SK-N-SH (cell line): ENCODE measurements around the gene HUWE1. TPM values are rescaled to one million over a fixed set of nuclear protein-coding genes. Genes with fewer than 3 reads are reported as not detected.

ENCODE experiments used
- CTCF ChIA-PET: fragments of 300-600, 350-600 bp; formaldehyde crosslinking; extraction: SDS; loops from one replicate; lab custom pipeline; 2021; lab: Yijun Ruan, JAX
- POLR2A ChIA-PET: fragments of 350-600 bp; sonication (Branson Sonifier 250); formaldehyde crosslinking; extraction: SDS; loops from one replicate; lab custom pipeline; 2020; ENCODE audit warnings: antibody characterized with exemption, inconsistent platforms; lab: Yijun Ruan, JAX
- DNase-seq: peaks from one replicate; pipeline ENCODE4 v3.0.0; 2012
- H2AFZ ChIP-seq: fragments of 200-600 bp; sonication (generic); 2 replicates; pipeline ENCODE4 v1.8.1; 2016; ENCODE audit warnings: antibody characterized with exemption, mild to moderate bottlenecking, low read depth
- H3F3A ChIP-seq: fragments of 200-600 bp; sonication (generic); replicated peaks from 2 replicates; pipeline ENCODE3; 2016; ENCODE audit warnings: antibody characterized with exemption, mild to moderate bottlenecking; ENCODE audit not compliant: insufficient read depth
- H3K27ac ChIP-seq, 2 experiments: fragments of 200-500 bp in 1 of 2; fragments of 200-600 bp in 1 of 2; sonication (Bioruptor generic) in 1 of 2; sonication (generic), shearing (Covaris generic) in 1 of 2; 2 replicates each; pipeline versions ENCODE4 v1.5.1 to v1.6.1; 2014 to 2016; ENCODE audit warnings: low read depth in 2 of 2, inconsistent platforms in 1 of 2, low read length in 1 of 2, mild to moderate bottlenecking in 1 of 2, mixed read lengths in 1 of 2
- H3K27me3 ChIP-seq: fragments of 200-600 bp; sonication (generic), shearing (Covaris generic); 2 replicates; pipeline ENCODE4 v1.6.1; 2016; ENCODE audit warnings: mixed run types; ENCODE audit not compliant: insufficient read depth
- H3K36me3 ChIP-seq, 2 experiments: fragments of 200-500 bp in 1 of 2; fragments of 200-600 bp in 1 of 2; sonication (Bioruptor generic) in 1 of 2; sonication (generic) in 1 of 2; replicated peaks in 1 of 2; 2 replicates each; pipeline versions ENCODE3 to v1.5.1; 2014 to 2016; ENCODE audit warnings: low read length in 1 of 2, mild to moderate bottlenecking in 1 of 2; ENCODE audit not compliant: insufficient read depth in 2 of 2, control insufficient read depth in 1 of 2
- H3K4me1 ChIP-seq, 2 experiments: fragments of 200-500 bp in 1 of 2; fragments of 200-600 bp in 1 of 2; sonication (Bioruptor generic) in 1 of 2; sonication (generic), shearing (Covaris generic) in 1 of 2; 2 replicates each; pipeline versions ENCODE4 v1.5.1 to v1.6.1; 2014 to 2016; ENCODE audit warnings: low read depth in 1 of 2, low read length in 1 of 2, mixed run types in 1 of 2; ENCODE audit not compliant: insufficient read depth in 2 of 2, control insufficient read depth in 1 of 2
- H3K4me2 ChIP-seq: fragments of 200-600 bp; sonication (generic), shearing (Covaris generic); 2 replicates; pipeline ENCODE4 v1.6.1; 2017; ENCODE audit warnings: mixed run types
- H3K4me3 ChIP-seq, 2 experiments: fragments of 200-500 bp in 1 of 2; fragments of 200-600 bp in 1 of 2; sonication (Bioruptor generic) in 1 of 2; sonication (generic), shearing (Covaris generic) in 1 of 2; 2 replicates each; pipeline versions ENCODE4 v1.5.1 to v1.8.1; 2014 to 2016; ENCODE audit warnings: low read depth in 2 of 2, inconsistent platforms in 1 of 2, low read length in 1 of 2, mild to moderate bottlenecking in 1 of 2, mixed read lengths in 1 of 2, moderate library complexity in 1 of 2
- H3K79me2 ChIP-seq: fragments of 200-600 bp; sonication (generic); 2 replicates; pipeline ENCODE4 v1.8.1; 2017; ENCODE audit warnings: mild to moderate bottlenecking; ENCODE audit not compliant: insufficient read depth
- H3K9ac ChIP-seq: fragments of 200-600 bp; sonication (generic); 2 replicates; pipeline ENCODE4 v1.6.1; 2017; ENCODE audit warnings: mixed run types
- H3K9me2 ChIP-seq: fragments of 200-600 bp; sonication (generic); 2 replicates; pipeline ENCODE4 v1.6.1; 2017; ENCODE audit warnings: mixed run types
- H3K9me3 ChIP-seq: fragments of 200-600 bp; sonication (generic); 2 replicates; pipeline ENCODE4 v1.6.1; 2017; ENCODE audit warnings: mixed run types, mild to moderate bottlenecking, moderate library complexity
- H4K20me1 ChIP-seq: fragments of 200-600 bp; sonication (generic); 2 replicates; pipeline ENCODE4 v1.6.1; 2017; ENCODE audit warnings: mild to moderate bottlenecking, mixed run types; ENCODE audit not compliant: insufficient read depth
- CHD2 ChIP-seq: fragments of 150-350 bp; IDR thresholded peaks from 2 replicates; pipeline ENCODE4 v1.6.1; 2018; ENCODE audit warnings: low read length; ENCODE audit not compliant: partially characterized antibody
- ELF1 ChIP-seq: IDR thresholded peaks from 2 replicates; pipeline ENCODE4 v1.4.0; 2012
- FOXM1 ChIP-seq: IDR thresholded peaks from 2 replicates; pipeline ENCODE4 v1.4.0; 2012; ENCODE audit warnings: low read depth, mild to moderate bottlenecking
- GATA2 ChIP-seq: sonication (generic); formaldehyde crosslinking; IDR thresholded peaks from 2 replicates; pipeline ENCODE4 v1.5.0; 2020; ENCODE audit warnings: mild to moderate bottlenecking, missing genetic modification reagents
- IRF3 ChIP-seq: fragments of 150-350 bp; IDR thresholded peaks from 2 replicates; pipeline ENCODE4 v1.6.1; 2016; ENCODE audit warnings: mild to moderate bottlenecking, low read depth, low read length
- MEF2A ChIP-seq: IDR thresholded peaks from 2 replicates; pipeline ENCODE4 v1.4.0; 2012; ENCODE audit warnings: low read depth, borderline replicate concordance
- MXI1 ChIP-seq: IDR thresholded peaks from 2 replicates; pipeline ENCODE4 v1.6.1; 2012; ENCODE audit warnings: mild to moderate bottlenecking, low read depth, low read length, improper control_type of control experiment
- NFIC ChIP-seq: IDR thresholded peaks from 2 replicates; pipeline ENCODE4 v1.4.0; 2012; ENCODE audit warnings: borderline replicate concordance
- NRF1 ChIP-seq: IDR thresholded peaks from 2 replicates; pipeline ENCODE4 v1.6.1; 2012; ENCODE audit warnings: low read depth, mild to moderate bottlenecking, low read length
- RAD21 ChIP-seq: IDR thresholded peaks from 2 replicates; pipeline ENCODE4 v1.6.1; 2012; ENCODE audit warnings: mild to moderate bottlenecking, low read length
- RCOR1 ChIP-seq: fragments of 150-350 bp; IDR thresholded peaks from 2 replicates; pipeline ENCODE4 v1.6.1; 2017; ENCODE audit warnings: antibody characterized with exemption, low read length
- REST ChIP-seq: IDR thresholded peaks from 2 replicates; pipeline ENCODE4 v1.6.1; 2012; ENCODE audit warnings: mild to moderate bottlenecking, low read depth, low read length, moderate library complexity
- TAF1 ChIP-seq: IDR thresholded peaks from 2 replicates; pipeline ENCODE4 v1.6.1; 2012; ENCODE audit warnings: low read depth, mild to moderate bottlenecking, low read length, moderate library complexity, borderline replicate concordance
- TCF12 ChIP-seq: IDR thresholded peaks from 2 replicates; pipeline ENCODE4 v1.4.0; 2012
- WGBS: methylation state at CpG from one replicate; pipeline ENCODE4 v1.1.6; 2017; ENCODE audit warnings: low lambda C conversion rate; 5-methylcytosine and 5-hydroxymethylcytosine counted together
- polyA plus RNA-seq, 3 experiments: library from polyadenylated mRNA; depleted of rRNA; stranded (reverse); fragments of >200 nt; gene quantifications; 2 replicates each; pipeline ENCODE4 v1.2.3, GENCODE V29; 2012
- TF ChIP-seq, protein P1 (sequence below): IDR thresholded peaks from 2 replicates; pipeline ENCODE4; 2012
- TF ChIP-seq, protein P2 (sequence below): fragments of 150-350 bp; IDR thresholded peaks from 2 replicates; pipeline ENCODE4 v1.6.1; 2017; ENCODE audit warnings: antibody characterized with exemption, low read length, low read depth, borderline replicate concordance

HUWE1 gene
- polyA plus RNA-seq, 1 of the 3 experiments (the other 2 are of a cell fraction), result 43.4 TPM

GRCh38 chrX:53654376-53654775 lies 32.1 kb downstream of the HUWE1 start:
- Histone ChIP-seq H3K4me1 (no peaks in the 10 kb centered on the region), H2AFZ (no peak overlapping the region), H4K20me1 (peaks cover 63% of the 10 kb centered on the region), H3K4me3 (no peak overlapping the region), H3K9me3 (no peaks in the 10 kb centered on the region), H3K36me3 (peaks cover 13 to 35% of the 10 kb centered on the region in 2 experiments), H3F3A (no peaks in the 10 kb centered on the region), H3K4me2 (no peak overlapping the region), H3K27me3 (no peaks in the 10 kb centered on the region; the same call in 1 of the 2 replicates), H3K27ac (no peak overlapping the region), H3K9me2 (no peaks in the 10 kb centered on the region), H3K79me2 (peaks cover 90% of the 10 kb centered on the region), H3K9ac (no peak overlapping the region)
- ChIA-PET CTCF (no interaction called here), POLR2A (no interaction called here)
- 44% methylated on average over 3 of the region's 3 CpGs for WGBS
- no peak for DNase-seq
- no peak for TF ChIP-seq REST
- TF ChIP-seq RAD21, result no peak
- no peak for TF ChIP-seq TAF1
- no peak for TF ChIP-seq MXI1
- TF ChIP-seq IRF3, result no peak
- TF ChIP-seq, protein P1, sequence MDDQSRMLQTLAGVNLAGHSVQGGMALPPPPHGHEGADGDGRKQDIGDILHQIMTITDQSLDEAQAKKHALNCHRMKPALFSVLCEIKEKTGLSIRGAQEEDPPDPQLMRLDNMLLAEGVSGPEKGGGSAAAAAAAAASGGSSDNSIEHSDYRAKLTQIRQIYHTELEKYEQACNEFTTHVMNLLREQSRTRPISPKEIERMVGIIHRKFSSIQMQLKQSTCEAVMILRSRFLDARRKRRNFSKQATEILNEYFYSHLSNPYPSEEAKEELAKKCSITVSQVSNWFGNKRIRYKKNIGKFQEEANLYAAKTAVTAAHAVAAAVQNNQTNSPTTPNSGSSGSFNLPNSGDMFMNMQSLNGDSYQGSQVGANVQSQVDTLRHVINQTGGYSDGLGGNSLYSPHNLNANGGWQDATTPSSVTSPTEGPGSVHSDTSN, result no peak
- TF ChIP-seq CHD2, result no peak
- no peak for TF ChIP-seq TCF12
- no peak for TF ChIP-seq NFIC
- TF ChIP-seq NRF1, result no peak
- TF ChIP-seq MEF2A, result no peak
- no peak for TF ChIP-seq ELF1

GRCh38 chrX:53644751-53645150 lies 41.8 kb downstream of the HUWE1 start:
- Histone ChIP-seq H3K9me2 (no peaks in the 10 kb centered on the region), H4K20me1 (peaks cover 8% of the 10 kb centered on the region; the same call in 1 of the 2 replicates), H3K4me2 (no peak overlapping the region), H3F3A (peaks cover 4% of the 10 kb centered on the region), H3K36me3 (peaks cover 48 to 64% of the 10 kb centered on the region in 2 experiments), H3K27me3 (no peaks in the 10 kb centered on the region), H2AFZ (no peak overlapping the region), H3K9ac (no peak overlapping the region), H3K27ac (no peak overlapping the region), H3K79me2 (peaks cover 11% of the 10 kb centered on the region; the same call in 1 of the 2 replicates), H3K9me3 (no peaks in the 10 kb centered on the region), H3K4me3 (no peak overlapping the region), H3K4me1 (no peaks in the 10 kb centered on the region)
- POLR2A ChIA-PET, result no interaction called here
- TF ChIP-seq GATA2 (no peak), RCOR1 (no peak), NFIC (no peak), NRF1 (no peak), FOXM1 (no peak)
- TF ChIP-seq, protein P2, sequence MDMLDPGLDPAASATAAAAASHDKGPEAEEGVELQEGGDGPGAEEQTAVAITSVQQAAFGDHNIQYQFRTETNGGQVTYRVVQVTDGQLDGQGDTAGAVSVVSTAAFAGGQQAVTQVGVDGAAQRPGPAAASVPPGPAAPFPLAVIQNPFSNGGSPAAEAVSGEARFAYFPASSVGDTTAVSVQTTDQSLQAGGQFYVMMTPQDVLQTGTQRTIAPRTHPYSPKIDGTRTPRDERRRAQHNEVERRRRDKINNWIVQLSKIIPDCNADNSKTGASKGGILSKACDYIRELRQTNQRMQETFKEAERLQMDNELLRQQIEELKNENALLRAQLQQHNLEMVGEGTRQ, result no peak
- CTCF ChIA-PET, result interaction anchor here (1.1 kb wide), 1 partner anchor 17 kb away, joined by 3 read pairs; no protein-coding TSS in a partner anchor
- WGBS, result 46% methylated on average over 3 of the region's 3 CpGs
- no peak for DNase-seq
